HCT116 (cell line): ENCODE data around the gene B3GALT6.

Experiments used
- CBX3 ChIP-seq: IDR thresholded peaks from 2 replicates; pipeline ENCODE4 v1.6.1; 2012; ENCODE audit warnings: low read depth
- CTCF ChIP-seq, 3 experiments: fragments of 200-600 bp in 1 of 3; sonication (generic) in 1 of 3; IDR thresholded peaks in 2 of 3; conservative IDR thresholded peaks in 1 of 3; 2 replicates each; pipeline ENCODE4 v1.5.1; 2012 to 2017; ENCODE audit warnings: low read depth in 2 of 3, low read length in 2 of 3, antibody characterized with exemption in 1 of 3, borderline replicate concordance in 1 of 3, control low read depth in 1 of 3, mild to moderate bottlenecking in 1 of 3, mixed read lengths in 1 of 3, mixed run types in 1 of 3, moderate library complexity in 1 of 3; ENCODE audit not compliant: insufficient read depth in 1 of 3
- ELF1 ChIP-seq: IDR thresholded peaks from 2 replicates; pipeline ENCODE4 v1.6.1; 2012; ENCODE audit warnings: low read depth, borderline replicate concordance
- EZH2phosphoT487 ChIP-seq: fragments of 200-600 bp; IDR thresholded peaks from 2 replicates; pipeline ENCODE4 v1.6.1; 2018; ENCODE audit warnings: antibody characterized with exemption, borderline replicate concordance
- POLR2A ChIP-seq: IDR thresholded peaks from 2 replicates; pipeline ENCODE4 v1.7.0; 2011; ENCODE audit warnings: borderline replicate concordance; ENCODE audit not compliant: insufficient read depth, insufficient read length; ENCODE audit errors: extremely low read depth
- POLR2AphosphoS5 ChIP-seq: IDR thresholded peaks from 2 replicates; pipeline ENCODE4 v1.6.1; 2011; ENCODE audit warnings: mild to moderate bottlenecking, low read depth, low read length, moderate library complexity
- RAD21 ChIP-seq: IDR thresholded peaks from 2 replicates; pipeline ENCODE4 v1.6.1; 2012; ENCODE audit warnings: low read depth, mild to moderate bottlenecking
- SP1 ChIP-seq: IDR thresholded peaks from 2 replicates; pipeline ENCODE4 v1.6.1; 2012; ENCODE audit warnings: low read depth
- TCF7L2 ChIP-seq: IDR thresholded peaks from 2 replicates; pipeline ENCODE4 v1.7.0; 2011; ENCODE audit warnings: borderline replicate concordance, inconsistent platforms; ENCODE audit not compliant: insufficient read depth, insufficient read length; ENCODE audit errors: extremely low read depth
- ZNF274 ChIP-seq: fragments of 200-500 bp; sonication (Bioruptor generic); IDR thresholded peaks from 2 replicates; pipeline ENCODE4 v1.6.1; 2014; ENCODE audit warnings: mild to moderate bottlenecking, low read depth, low read length, inconsistent platforms

DNA sequence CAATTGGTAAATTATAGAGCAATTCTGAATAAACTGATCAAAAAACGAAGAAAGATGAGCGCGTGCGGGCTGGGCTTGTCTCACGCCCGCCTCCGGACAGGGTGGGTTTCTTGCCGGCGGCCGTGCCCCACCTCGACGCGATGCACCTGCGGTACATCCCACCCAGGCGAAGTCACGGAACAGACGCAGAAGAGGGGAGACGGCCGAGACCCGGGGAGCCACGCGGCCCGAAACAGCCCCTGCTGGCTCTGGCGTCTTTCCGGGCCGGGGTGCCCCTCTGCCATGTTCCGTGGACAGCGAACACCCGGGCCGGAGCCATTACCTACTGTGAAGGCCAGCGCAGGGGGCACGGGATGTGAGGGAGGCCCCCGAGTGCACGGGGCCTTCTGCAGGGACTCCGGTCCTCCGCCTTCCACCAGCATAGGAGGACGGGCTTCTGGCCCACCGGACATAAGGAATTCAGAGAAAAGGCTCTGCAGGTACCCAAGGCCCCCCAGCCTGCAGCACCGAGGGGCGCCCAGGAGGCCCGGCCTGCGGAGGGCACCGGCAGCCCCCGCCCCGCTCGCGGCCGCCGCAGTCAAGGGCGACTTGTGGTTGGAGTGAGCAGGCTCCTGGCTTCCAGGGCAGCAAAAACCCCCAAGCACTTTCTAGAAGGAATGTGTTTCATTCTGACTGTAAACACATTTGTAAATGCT, 22.1 kb downstream of the B3GALT6 start:
- TF ChIP-seq CTCF (IDR thresholded peaks at IDR 0.05 in 2 of 3, conservative IDR thresholded peaks at IDR 0.05 in 1 of 3; ENCODE audit: borderline replicate concordance in 1 of 3, insufficient read depth in 1 of 3, low read depth in 2 of 3, low read length in 2 of 3): no peak
- TF ChIP-seq POLR2AphosphoS5: no peak
- TF ChIP-seq EZH2phosphoT487: no peak
- no peak for TF ChIP-seq ZNF274
- no peak for TF ChIP-seq ELF1
- no peak for TF ChIP-seq POLR2A
- TF ChIP-seq TCF7L2: no peak
- TF ChIP-seq SP1: no peak
- no peak for TF ChIP-seq RAD21
- TF ChIP-seq CBX3: no peak
